Hippocampal formation (tissue), 2 donors: ENCODE measurements around the gene NPTN.
A peak's percentile ranks its signal among the peaks of the same experiment; 100 is the strongest.

Experiments used
- DNase-seq, 2 donors: peaks; one replicate each; lab custom pipeline; 2025; lab: John Stamatoyannopoulos, UW

The NPTN gene

DNA sequence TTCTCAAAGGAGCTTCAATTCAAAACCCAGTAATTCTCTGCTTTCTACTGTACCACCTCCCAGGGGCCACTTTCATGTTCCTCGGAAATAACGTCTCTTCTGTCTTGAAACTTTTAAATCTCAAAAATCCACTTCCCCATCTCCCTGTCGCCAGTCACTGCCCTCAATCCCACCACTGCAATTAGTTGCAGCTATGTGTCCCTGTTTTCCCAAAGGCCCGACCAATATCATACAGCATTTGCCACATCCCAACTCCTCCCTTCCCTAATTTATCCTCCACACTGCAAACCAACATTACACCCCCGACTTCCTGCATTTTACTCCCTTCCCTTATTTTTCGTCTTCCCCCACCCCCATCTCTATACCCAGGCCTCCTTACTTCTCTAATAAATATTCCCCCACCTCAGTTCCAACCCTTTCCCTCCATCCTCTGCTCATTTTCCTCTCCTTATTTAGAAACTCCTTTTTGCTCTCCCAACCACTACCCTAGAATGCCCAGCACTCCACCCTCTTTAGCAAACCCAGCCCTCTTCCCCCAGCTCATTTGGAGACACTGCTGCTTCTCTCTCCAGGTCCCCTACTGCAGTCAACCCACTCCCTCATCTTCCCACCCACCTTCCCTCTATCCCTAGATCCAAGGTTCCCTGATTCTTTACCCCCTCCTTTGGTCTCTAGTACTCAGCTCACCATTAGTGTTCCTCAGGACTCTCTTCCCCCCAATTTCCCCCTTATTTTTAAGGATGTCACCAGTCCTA, 1.1 kb downstream of the NPTN start:
- DNase-seq: peak in 1 of 2 donors; percentile 12

- no peak for DNase-seq
Measured at GRCh38 chr15:73630921-73631362, 2.2 kb downstream of the NPTN start.

GRCh38 chr15:73629798-73630429, 3.3 kb downstream of the NPTN start:
- no peak for DNase-seq

GRCh38 chr15:73628976-73629797, 4.0 kb downstream of the NPTN start:
- no peak for DNase-seq

DNA sequence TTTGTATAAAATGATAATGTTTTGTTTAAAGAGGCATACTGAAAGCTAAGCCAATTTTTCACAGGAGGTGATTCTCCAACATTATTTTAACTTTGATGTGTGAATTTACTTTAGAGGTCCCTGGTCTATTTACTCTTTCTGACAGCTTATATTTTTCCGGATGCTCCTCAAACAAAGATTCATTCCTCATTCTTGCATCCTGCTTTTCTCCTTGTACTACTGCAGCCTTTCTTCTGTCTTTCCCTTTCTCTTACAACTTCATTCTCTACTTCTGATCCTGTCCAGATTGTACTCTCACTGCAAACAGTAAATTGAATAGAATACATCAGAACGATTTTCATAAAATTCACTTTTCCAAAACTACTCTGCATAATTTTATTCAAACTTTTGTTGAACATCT, 5.1 kb downstream of the NPTN start:
- DNase-seq: no peak

GRCh38 chr15:73626072-73626471, 7.1 kb downstream of the NPTN start:
- no peak for DNase-seq

GRCh38 chr15:73624530-73624929, 8.7 kb downstream of the NPTN start:
- no peak for DNase-seq

DNA sequence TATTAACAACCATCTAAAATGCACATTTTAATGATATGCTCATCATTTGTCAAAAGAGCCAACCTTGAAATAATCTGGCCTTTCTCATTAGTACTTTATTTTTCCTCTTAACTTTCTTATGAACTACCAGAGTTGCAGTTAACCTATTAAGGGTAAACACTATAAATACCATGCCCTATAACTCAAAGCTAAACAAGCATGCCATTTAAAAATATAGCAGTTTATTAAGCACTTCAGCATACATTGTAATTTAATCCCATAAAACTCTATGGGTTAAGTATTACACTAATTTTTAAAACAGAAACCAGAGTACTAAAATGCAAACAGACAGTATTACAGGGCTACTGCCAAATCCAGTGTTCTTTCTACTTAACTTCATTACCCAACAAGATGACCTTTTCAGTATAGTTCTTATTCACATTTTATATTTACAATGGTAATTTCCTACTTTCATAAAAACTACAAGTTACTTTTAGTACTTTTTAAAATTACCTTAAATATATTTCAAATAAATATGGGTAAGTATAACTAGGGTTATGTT, 11.8 kb downstream of the NPTN start:
- DNase-seq: no peak

- no peak for DNase-seq
Measured at GRCh38 chr15:73620078-73620477, 13.1 kb downstream of the NPTN start.

DNA sequence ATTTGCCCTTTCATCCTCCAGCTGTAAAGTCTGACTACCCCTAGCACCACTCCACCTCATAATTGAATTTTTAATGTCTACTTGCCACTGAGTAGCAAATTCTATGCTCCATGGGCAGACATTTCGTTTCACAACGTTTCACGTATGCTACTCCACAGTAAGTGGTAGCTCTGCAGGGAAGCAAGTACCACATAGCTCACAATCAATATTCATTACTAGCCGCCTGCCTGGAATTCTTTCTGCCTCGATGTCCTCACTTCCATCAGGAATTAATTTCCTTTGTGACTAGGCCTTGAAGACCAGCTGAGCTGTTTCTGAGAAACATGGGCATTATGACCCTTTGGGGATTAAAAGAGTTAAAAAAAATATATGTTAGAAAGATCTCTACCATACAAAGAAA, 15.3 kb downstream of the NPTN start:
- no peak for DNase-seq

GRCh38 chr15:73617301-73617831, 15.8 kb downstream of the NPTN start:
- no peak for DNase-seq

DNA sequence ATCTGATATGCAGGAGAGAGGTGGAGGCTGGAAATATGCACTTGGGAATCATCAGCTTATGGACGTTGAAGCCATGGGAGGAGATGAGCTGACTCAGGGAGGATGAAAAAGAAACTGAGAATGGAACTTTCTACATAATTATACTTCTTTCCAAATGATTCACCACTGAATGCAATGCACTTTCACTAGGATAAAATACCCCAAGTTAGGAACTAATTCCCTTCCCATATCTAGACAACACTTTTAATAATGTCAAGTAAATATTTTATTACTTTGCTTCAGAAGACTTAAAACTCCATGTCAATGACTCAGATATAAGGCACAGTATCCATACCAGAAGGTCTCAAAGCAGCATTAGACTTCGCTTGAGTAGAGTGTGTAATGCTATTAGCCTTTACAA, 24.2 kb downstream of the NPTN start:
- DNase-seq: no peak

GRCh38 chr15:73608475-73608874, 24.7 kb downstream of the NPTN start:
- DNase-seq: no peak

DNA sequence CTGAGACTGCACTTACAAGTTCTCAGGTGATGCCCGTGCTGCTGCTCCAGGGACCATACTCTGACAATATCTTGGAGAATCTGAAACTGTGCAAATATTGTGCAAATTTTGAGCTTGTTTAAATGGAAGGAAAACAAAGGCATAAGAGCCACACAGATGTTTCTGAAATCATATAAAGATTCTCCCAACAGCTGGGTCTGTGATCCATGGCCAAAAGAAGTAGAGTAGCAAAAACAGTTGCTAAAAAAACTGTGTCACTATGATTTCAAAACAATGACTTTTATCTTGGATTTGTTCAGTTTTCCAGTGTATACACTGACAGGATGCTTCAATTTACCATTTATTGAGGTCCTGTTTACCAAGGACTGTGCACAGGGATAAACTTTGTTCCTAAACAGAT, 25.3 kb downstream of the NPTN start:
- no peak for DNase-seq

GRCh38 chr15:73607405-73607804, 25.8 kb downstream of the NPTN start:
- DNase-seq: no peak

- no peak for DNase-seq
Measured at GRCh38 chr15:73605759-73606436, 27.3 kb downstream of the NPTN start.

DNA sequence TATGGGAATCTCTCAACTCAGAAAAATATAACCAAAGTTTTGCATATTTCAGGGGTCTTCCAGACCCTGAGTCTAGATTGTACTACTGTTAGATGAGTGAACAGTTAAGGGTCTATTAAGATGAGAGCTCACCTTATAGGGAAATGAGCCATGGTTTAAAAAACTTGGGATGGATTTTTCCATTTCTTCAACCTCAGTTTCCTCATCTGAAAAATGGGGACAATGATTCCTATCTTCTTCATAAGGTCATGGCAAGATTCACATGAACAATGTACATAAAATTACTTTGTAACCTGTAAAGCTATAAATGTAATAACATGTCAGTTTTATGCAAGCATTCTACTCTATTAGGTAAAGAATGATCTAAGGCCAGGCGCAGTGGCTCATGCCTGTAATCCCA, 28.7 kb downstream of the NPTN start:
- DNase-seq: no peak

GRCh38 chr15:73602992-73603391, 30.2 kb downstream of the NPTN start:
- DNase-seq: no peak

GRCh38 chr15:73602446-73602843, 30.7 kb downstream of the NPTN start:
- DNase-seq: no peak

DNA sequence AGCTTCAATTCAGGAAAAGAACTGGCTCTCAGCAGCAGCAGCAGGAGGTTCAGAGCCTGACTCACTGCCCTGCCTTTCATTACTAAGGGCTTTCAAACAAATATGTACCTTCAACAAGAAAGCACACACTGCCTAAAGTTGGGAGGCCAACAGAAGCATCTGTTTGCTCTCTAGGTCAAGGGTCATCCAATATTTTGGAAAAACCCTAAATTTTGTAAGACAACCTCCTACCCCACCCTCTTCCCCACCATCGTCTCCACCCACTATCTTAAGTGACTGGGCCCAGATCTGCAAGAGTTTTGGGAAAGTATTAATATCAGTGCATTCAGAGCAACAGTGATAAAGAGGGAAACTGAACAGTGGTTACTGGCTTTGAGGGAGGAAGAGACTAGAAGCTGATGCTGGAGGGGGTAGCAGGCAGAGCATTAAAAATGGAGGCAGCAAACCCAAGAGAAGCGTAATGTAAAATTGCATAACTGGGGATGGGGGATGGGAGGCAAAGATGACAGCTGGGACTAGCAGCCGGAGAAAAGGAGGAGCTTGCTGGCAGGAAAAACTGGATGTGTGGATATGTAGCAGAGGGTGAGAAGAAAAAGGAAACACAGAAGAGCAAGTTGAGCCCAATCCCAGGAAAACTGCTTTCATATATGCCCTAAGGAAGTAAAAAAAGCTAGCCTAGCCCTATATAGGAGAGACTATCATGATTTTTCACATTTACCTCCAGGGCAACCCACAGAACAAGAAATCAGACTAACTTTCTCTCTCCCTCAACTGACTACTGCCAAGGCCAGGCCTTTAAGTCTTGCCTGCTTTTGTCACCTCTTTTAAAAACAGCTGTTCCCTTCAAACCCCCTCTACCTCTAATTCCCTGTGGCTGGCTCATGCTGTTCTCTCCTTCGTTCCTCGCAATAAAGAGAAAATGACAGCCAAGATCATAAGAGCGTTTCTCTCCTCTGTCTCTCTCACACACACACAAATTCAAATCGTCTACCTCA, 31.4 kb downstream of the NPTN start:
- peak; percentile 9 to 53 for DNase-seq
